Neuronal stem cell (in vitro differentiated cells): ENCODE results near the gene RAD51B.

ENCODE experiments used
- DNase-seq: peaks from one replicate; pipeline ENCODE4 v3.0.0-alpha.2; 2013; ENCODE audit warnings: low spot score
- H2AFZ ChIP-seq: one replicate; pipeline ENCODE4 v1.6.1; 2013; ENCODE audit warnings: mild to moderate bottlenecking, low read length, inconsistent platforms
- H2AK5ac ChIP-seq: 2 replicates; pipeline ENCODE4 v1.6.1; 2013; ENCODE audit warnings: low read depth, mild to moderate bottlenecking, inconsistent platforms, low read length, moderate library complexity, mixed read lengths
- H2BK120ac ChIP-seq: 2 replicates; pipeline ENCODE4 v1.6.1; 2013; ENCODE audit warnings: low read depth, mild to moderate bottlenecking, inconsistent platforms, low read length, moderate library complexity, mixed read lengths
- H2BK12ac ChIP-seq: one replicate; pipeline ENCODE4 v1.6.1; 2013; ENCODE audit warnings: low read length, inconsistent platforms
- H2BK15ac ChIP-seq: 2 replicates; pipeline ENCODE4 v1.6.1; 2013; ENCODE audit warnings: mild to moderate bottlenecking, low read length, inconsistent platforms, mixed read lengths
- H2BK5ac ChIP-seq: one replicate; pipeline ENCODE4 v1.6.1; 2013; ENCODE audit warnings: inconsistent platforms, mild to moderate bottlenecking, low read length, moderate library complexity
- H3K14ac ChIP-seq: one replicate; pipeline ENCODE4 v1.6.1; 2013; ENCODE audit warnings: low read length, inconsistent platforms
- H3K18ac ChIP-seq: 2 replicates; pipeline ENCODE4 v1.6.1; 2013; ENCODE audit warnings: low read length, inconsistent platforms
- H3K23ac ChIP-seq: 2 replicates; pipeline ENCODE4 v1.6.1; 2013; ENCODE audit warnings: low read depth, mild to moderate bottlenecking, mixed read lengths, low read length, inconsistent platforms; ENCODE audit not compliant: poor library complexity
- H3K27ac ChIP-seq: replicated peaks from 3 replicates; pipeline ENCODE4 v1.5.1; 2013; ENCODE audit warnings: low read length, inconsistent platforms
- H3K27me3 ChIP-seq, 3 experiments: 2 replicates each; pipeline ENCODE4 v1.6.1; 2013; ENCODE audit warnings: low read length in 3 of 3, mild to moderate bottlenecking in 2 of 3, inconsistent platforms in 1 of 3, low read depth in 1 of 3, mixed read lengths in 1 of 3, moderate library complexity in 1 of 3; ENCODE audit not compliant: control insufficient read depth in 3 of 3, insufficient read depth in 3 of 3
- H3K36me3 ChIP-seq, 2 donors: replicated peaks in 1 of 2; 2 replicates each; pipeline ENCODE4 v1.6.1; 2013; ENCODE audit warnings: low read length in 2 of 2; ENCODE audit not compliant: control insufficient read depth in 2 of 2, insufficient read depth in 2 of 2
- H3K4ac ChIP-seq: 2 replicates; pipeline ENCODE4 v1.6.1; 2013; ENCODE audit warnings: inconsistent platforms, mild to moderate bottlenecking, low read length, moderate library complexity
- H3K4me1 ChIP-seq, 2 donors: 1 replicate in 1 of 2; 2 replicates in 1 of 2; pipeline ENCODE4 v1.6.1; 2013; ENCODE audit warnings: low read length in 2 of 2, low read depth in 1 of 2; ENCODE audit not compliant: control insufficient read depth in 2 of 2, insufficient read depth in 1 of 2
- H3K4me2 ChIP-seq: one replicate; pipeline ENCODE4 v1.6.1; 2013; ENCODE audit warnings: mild to moderate bottlenecking, low read length, inconsistent platforms; ENCODE audit not compliant: insufficient read depth, poor library complexity, severe bottlenecking
- H3K4me3 ChIP-seq, 2 donors: 2 replicates each; pipeline ENCODE4 v1.5.1; 2013; ENCODE audit warnings: low read length in 2 of 2, mild to moderate bottlenecking in 2 of 2, inconsistent platforms in 1 of 2, moderate library complexity in 1 of 2
- H3K79me1 ChIP-seq: one replicate; pipeline ENCODE4 v1.6.1; 2013; ENCODE audit warnings: low read depth, mild to moderate bottlenecking, inconsistent platforms, low read length, moderate library complexity
- H3K9ac ChIP-seq: one replicate; pipeline ENCODE4 v1.6.1; 2013; ENCODE audit warnings: mild to moderate bottlenecking, low read depth, low read length, inconsistent platforms; ENCODE audit not compliant: poor library complexity
- H3K9me3 ChIP-seq, 2 donors: replicated peaks in 1 of 2; 2 replicates each; pipeline versions ENCODE3 to v1.6.1; 2013; ENCODE audit warnings: low read length in 2 of 2, mild to moderate bottlenecking in 2 of 2, inconsistent platforms in 1 of 2, low read depth in 1 of 2, mixed read lengths in 1 of 2, moderate library complexity in 1 of 2; ENCODE audit not compliant: control insufficient read depth in 2 of 2, insufficient read depth in 1 of 2
- H4K8ac ChIP-seq: one replicate; pipeline ENCODE4 v1.6.1; 2013; ENCODE audit warnings: low read depth, mild to moderate bottlenecking, inconsistent platforms, low read length, moderate library complexity
- H4K91ac ChIP-seq: one replicate; pipeline ENCODE4 v1.6.1; 2013; ENCODE audit warnings: low read length, low read depth, mild to moderate bottlenecking, inconsistent platforms; ENCODE audit not compliant: poor library complexity
- WGBS, 2 donors: extraction: QIAGEN DNeasy Blood & Tissue Kit; methylation state at CpG; one replicate each; pipeline ENCODE4 v1.1.7; 2013; ENCODE audit warnings: missing lambda C conversion rate in 2 of 2, mixed read lengths in 1 of 2; ENCODE audit not compliant: insufficient read length in 2 of 2, insufficient replicate concordance in 1 of 2; ENCODE audit errors: extremely low coverage in 2 of 2; 5-methylcytosine and 5-hydroxymethylcytosine counted together

RAD51B gene

GRCh38 chr14:68084256-68084655 is 264.7 kb downstream of the RAD51B start:
- Histone ChIP-seq H2AFZ (no peak overlapping the region), H3K4me2 (no peak overlapping the region), H3K18ac (no peak overlapping the region), H3K27ac (no peak overlapping the region), H2AK5ac (no peak overlapping the region), H3K27me3 (no peaks in the 10 kb centered on the region), H3K14ac (no peak overlapping the region), H4K8ac (no peak overlapping the region), H3K23ac (no peak overlapping the region), H3K4me3 (no peak overlapping the region), H3K9ac (no peak overlapping the region), H3K9me3 (no peaks in the 10 kb centered on the region), H3K36me3 (no peaks in the 10 kb centered on the region), H2BK15ac (no peak overlapping the region), H3K4me1 (peaks cover 11 to 14% of the 10 kb centered on the region in 2 donors), H3K4ac (no peak overlapping the region), H3K79me1 (peaks cover 1% of the 10 kb centered on the region), H4K91ac (no peak overlapping the region), H2BK120ac (no peak overlapping the region), H2BK12ac (peak overlapping the region; percentile 8), H2BK5ac (no peak overlapping the region)
- no peak for DNase-seq

- peaks cover 1% of the 10 kb centered on the region for H3K79me1 ChIP-seq
- H3K4me3 ChIP-seq = no peak overlapping the region
- H3K23ac ChIP-seq = no peak overlapping the region
- H2BK5ac ChIP-seq = no peak overlapping the region
- H2AK5ac ChIP-seq = no peak overlapping the region
- no peak overlapping the region for H3K14ac ChIP-seq
- H3K4me1 ChIP-seq = peaks cover 12 to 15% of the 10 kb centered on the region in 2 donors
- no peak overlapping the region for H3K9ac ChIP-seq
- no peaks in the 10 kb centered on the region for H3K36me3 ChIP-seq
- H3K4ac ChIP-seq = no peak overlapping the region
- no peaks in the 10 kb centered on the region for H3K27me3 ChIP-seq
- no peak overlapping the region for H4K91ac ChIP-seq
- H3K9me3 ChIP-seq = no peaks in the 10 kb centered on the region
- H3K4me2 ChIP-seq = no peak overlapping the region
- H2AFZ ChIP-seq = no peak overlapping the region
- no peak for DNase-seq
- H2BK15ac ChIP-seq = peak overlapping the region; percentile 94
- H3K27ac ChIP-seq = no peak overlapping the region
- H2BK120ac ChIP-seq = no peak overlapping the region
- H2BK12ac ChIP-seq = no peak overlapping the region
- WGBS, 2 donors = no CpG with 5 or more reads among the region's 8 CpGs
- no peak overlapping the region for H4K8ac ChIP-seq
- H3K18ac ChIP-seq = peak overlapping the region; percentile 35
Measured at GRCh38 chr14:68085742-68086141, 266.2 kb downstream of the RAD51B start.

GRCh38 chr14:68088451-68088854 is 268.9 kb downstream of the RAD51B start:
- H3K27me3 ChIP-seq = no peaks in the 10 kb centered on the region
- no peak overlapping the region for H3K4me2 ChIP-seq
- no peak overlapping the region for H3K23ac ChIP-seq
- no peak overlapping the region for H4K91ac ChIP-seq
- peaks cover 1% of the 10 kb centered on the region for H3K79me1 ChIP-seq
- no peak overlapping the region for H2BK12ac ChIP-seq
- DNase-seq = no peak
- no peak overlapping the region for H3K9ac ChIP-seq
- H2AK5ac ChIP-seq = no peak overlapping the region
- H3K27ac ChIP-seq = peak overlapping the region; percentile 18
- no peak overlapping the region for H3K14ac ChIP-seq
- peaks cover 12 to 15% of the 10 kb centered on the region in 2 donors for H3K4me1 ChIP-seq
- H3K18ac ChIP-seq = no peak overlapping the region
- H3K4me3 ChIP-seq = no peak overlapping the region
- no peak overlapping the region for H4K8ac ChIP-seq
- no peaks in the 10 kb centered on the region for H3K9me3 ChIP-seq
- H2BK120ac ChIP-seq = no peak overlapping the region
- no CpG with 5 or more reads among the region's 5 CpGs for WGBS, 2 donors
- H2BK15ac ChIP-seq = no peak overlapping the region
- no peak overlapping the region for H2BK5ac ChIP-seq
- peak overlapping the region; percentile 80 for H2AFZ ChIP-seq
- H3K4ac ChIP-seq = no peak overlapping the region
- H3K36me3 ChIP-seq = no peaks in the 10 kb centered on the region

- Histone ChIP-seq H3K4me1 (peaks cover 12 to 15% of the 10 kb centered on the region in 2 donors), H4K8ac (no peak overlapping the region), H3K27me3 (no peaks in the 10 kb centered on the region), H2BK120ac (no peak overlapping the region), H3K4me2 (no peak overlapping the region), H3K4me3 (no peak overlapping the region), H3K23ac (no peak overlapping the region), H4K91ac (no peak overlapping the region), H2BK15ac (no peak overlapping the region), H3K79me1 (peaks cover 1% of the 10 kb centered on the region), H3K27ac (peak overlapping the region; percentile 62), H3K4ac (no peak overlapping the region), H3K14ac (no peak overlapping the region), H2AK5ac (no peak overlapping the region), H3K9ac (no peak overlapping the region), H3K36me3 (no peaks in the 10 kb centered on the region), H3K9me3 (no peaks in the 10 kb centered on the region), H2BK12ac (no peak overlapping the region), H2BK5ac (no peak overlapping the region), H3K18ac (no peak overlapping the region), H2AFZ (peak overlapping the region; percentile 80)
- no CpG with 5 or more reads among the region's 5 CpGs for WGBS, 2 donors
- DNase-seq = no peak
Measured at GRCh38 chr14:68089146-68089731, 269.7 kb downstream of the RAD51B start.
